Measurements from ENCODE around the gene CLNK. TPM values are rescaled to one million over a fixed set of nuclear protein-coding genes. Genes with fewer than 3 reads are reported as not detected.

The CLNK gene
- total RNA-seq, 1 donor from 2014 or later, result not detected

DNA sequence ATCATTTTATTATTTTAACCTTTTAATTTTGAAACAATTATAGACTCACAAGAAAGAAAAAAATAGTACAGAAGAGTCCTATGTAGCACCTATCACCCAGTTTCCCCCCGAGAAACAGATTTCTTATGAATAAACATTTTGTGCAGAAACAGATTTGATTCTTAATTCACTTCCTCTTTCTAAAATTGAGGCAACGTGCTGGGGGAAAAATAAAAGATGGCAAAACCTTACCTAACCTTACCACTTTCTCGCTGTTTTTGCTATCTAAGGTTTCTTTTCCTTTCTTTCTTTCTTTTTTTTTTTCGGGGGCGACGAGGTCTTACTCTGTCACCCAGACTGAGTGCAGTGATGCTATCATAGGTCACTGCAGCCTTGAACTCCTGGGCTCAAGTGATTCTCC lies 4.3 kb upstream of the CLNK start:
- no peak for DNase-seq (ENCODE audit: low spot score)
- Mint-ChIP-seq H3K4me1 (ENCODE audit: unreplicated experiment) (peaks cover 3% of the 10 kb centered on the region), H3K36me3 (ENCODE audit: low read depth, unreplicated experiment) (no peaks in the 10 kb centered on the region), H3K9me3 (ENCODE audit: unreplicated experiment) (no peaks in the 10 kb centered on the region), H3K27ac (ENCODE audit: unreplicated experiment) (no peak overlapping the region), H3K27me3 (ENCODE audit: unreplicated experiment) (peaks cover 1% of the 10 kb centered on the region), H3K4me3 (ENCODE audit: unreplicated experiment) (no peak overlapping the region)
- TF ChIP-seq CTCF (IDR thresholded peaks at IDR 0.05; ENCODE audit: unreplicated experiment), result no peak

- Mint-ChIP-seq H3K4me3 (ENCODE audit: unreplicated experiment) (no peak overlapping the region), H3K36me3 (ENCODE audit: low read depth, unreplicated experiment) (no peaks in the 10 kb centered on the region), H3K4me1 (ENCODE audit: unreplicated experiment) (peaks cover 3% of the 10 kb centered on the region), H3K9me3 (ENCODE audit: unreplicated experiment) (no peaks in the 10 kb centered on the region), H3K27ac (ENCODE audit: unreplicated experiment) (no peak overlapping the region), H3K27me3 (ENCODE audit: unreplicated experiment) (peaks cover 1% of the 10 kb centered on the region)
- DNase-seq (ENCODE audit: low spot score), result no peak
- TF ChIP-seq CTCF (IDR thresholded peaks at IDR 0.05; ENCODE audit: unreplicated experiment), result no peak
These were observed 3.5 kb upstream of the CLNK start for GRCh38 chr4:10688022-10688421.

DNA sequence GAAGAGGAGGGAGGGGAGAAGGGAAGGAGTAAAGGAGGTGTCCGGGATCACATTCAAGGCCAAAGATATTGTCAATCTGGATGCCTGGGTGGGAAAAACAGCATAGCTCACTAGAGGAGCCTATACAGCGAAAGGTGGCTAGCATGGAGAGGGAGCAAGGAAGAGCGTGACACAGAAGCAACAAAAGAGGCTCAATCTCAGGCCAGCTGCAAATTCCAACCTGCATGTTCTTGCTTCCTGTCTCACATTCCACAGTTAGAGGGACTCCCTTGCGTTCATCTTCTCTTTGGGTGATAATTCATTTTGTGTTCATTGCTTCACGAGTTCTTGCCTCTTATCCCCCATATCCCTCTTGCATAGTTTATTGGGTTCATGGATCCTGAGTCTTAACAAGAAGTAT lies 3.0 kb upstream of the CLNK start:
- no peak overlapping the region for H3K27ac Mint-ChIP-seq (ENCODE audit: unreplicated experiment)
- peaks cover 1% of the 10 kb centered on the region for H3K27me3 Mint-ChIP-seq (ENCODE audit: unreplicated experiment)
- H3K36me3 Mint-ChIP-seq (ENCODE audit: low read depth, unreplicated experiment), result no peaks in the 10 kb centered on the region
- H3K4me1 Mint-ChIP-seq (ENCODE audit: unreplicated experiment), result peaks cover 3% of the 10 kb centered on the region
- H3K9me3 Mint-ChIP-seq (ENCODE audit: unreplicated experiment), result no peaks in the 10 kb centered on the region
- no peak for DNase-seq (ENCODE audit: low spot score)
- H3K4me3 Mint-ChIP-seq (ENCODE audit: unreplicated experiment), result no peak overlapping the region
- TF ChIP-seq CTCF (IDR thresholded peaks at IDR 0.05; ENCODE audit: unreplicated experiment), result no peak

GRCh38 chr4:10682397-10682796 lies 2.2 kb downstream of the CLNK start:
- TF ChIP-seq CTCF (IDR thresholded peaks at IDR 0.05; ENCODE audit: unreplicated experiment), result no peak
- Mint-ChIP-seq H3K4me1 (ENCODE audit: unreplicated experiment) (peaks cover 3% of the 10 kb centered on the region), H3K27me3 (ENCODE audit: unreplicated experiment) (no peaks in the 10 kb centered on the region), H3K4me3 (ENCODE audit: unreplicated experiment) (no peak overlapping the region), H3K27ac (ENCODE audit: unreplicated experiment) (no peak overlapping the region), H3K9me3 (ENCODE audit: unreplicated experiment) (no peaks in the 10 kb centered on the region), H3K36me3 (ENCODE audit: low read depth, unreplicated experiment) (no peaks in the 10 kb centered on the region)
- DNase-seq (ENCODE audit: low spot score), result no peak

DNA sequence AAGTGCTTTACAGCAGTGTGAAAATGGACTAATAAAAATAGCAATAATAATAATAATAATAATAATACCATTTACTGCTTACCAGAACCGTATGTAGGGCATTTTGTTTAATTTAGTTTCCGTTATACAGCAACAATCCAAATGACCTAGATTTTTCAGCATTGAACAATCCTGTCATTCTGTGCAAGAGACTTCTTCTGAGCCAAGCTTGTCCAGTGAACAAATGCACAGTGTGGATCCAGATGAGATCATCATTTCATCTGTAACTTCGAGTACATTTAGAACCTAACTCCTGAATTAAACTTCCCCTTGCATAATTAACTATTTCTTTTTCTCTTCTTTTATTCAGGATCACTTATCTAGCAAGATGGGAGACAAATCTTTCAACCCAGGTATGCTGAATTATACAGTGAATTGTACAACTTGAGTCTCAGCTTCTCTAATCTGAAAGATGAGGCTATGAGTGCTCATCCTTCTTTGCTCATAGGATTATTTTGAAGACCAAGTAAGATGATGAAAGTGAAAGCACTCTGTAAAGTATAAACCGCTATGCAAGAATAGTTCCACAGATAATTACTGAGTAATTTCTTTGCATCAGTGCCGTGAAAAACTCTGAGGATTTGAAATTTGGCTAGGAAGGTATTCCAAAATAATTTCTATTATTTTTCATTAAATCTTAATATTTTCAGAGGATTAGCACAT lies 6.6 kb downstream of the CLNK start:
- no peak overlapping the region for H3K27ac Mint-ChIP-seq (ENCODE audit: unreplicated experiment)

More for the DNA sequence above, 6.6 kb downstream of the CLNK start:
- Mint-ChIP-seq H3K36me3 (ENCODE audit: low read depth, unreplicated experiment) (no peaks in the 10 kb centered on the region), H3K4me1 (ENCODE audit: unreplicated experiment) (no peaks in the 10 kb centered on the region), H3K27me3 (ENCODE audit: unreplicated experiment) (no peaks in the 10 kb centered on the region), H3K9me3 (ENCODE audit: unreplicated experiment) (no peaks in the 10 kb centered on the region), H3K4me3 (ENCODE audit: unreplicated experiment) (no peak overlapping the region)
- no peak for TF ChIP-seq CTCF (IDR thresholded peaks at IDR 0.05; ENCODE audit: unreplicated experiment)
- DNase-seq (ENCODE audit: low spot score), result no peak
